OCI-LY3 (cell line): ENCODE results near the gene EFNA4.

ENCODE experiments used
- H2AFZ ChIP-seq: fragments of 200-600, 300-600 bp; shearing (Covaris generic); 2 replicates; pipeline ENCODE4 v1.6.0; 2014; ENCODE audit warnings: antibody characterized with exemption, low read depth, low read length
- H3K27ac ChIP-seq: fragments of 200-600, 300-600 bp; sonication (generic); 2 replicates; pipeline ENCODE4 v1.5.1; 2014; ENCODE audit warnings: mild to moderate bottlenecking, low read length, moderate library complexity, mixed read lengths
- H3K27me3 ChIP-seq: fragments of 200-600, 300-600 bp; sonication (generic); 2 replicates; pipeline ENCODE4 v1.6.1; 2014; ENCODE audit warnings: low read depth, low read length, mixed read lengths
- H3K36me3 ChIP-seq: fragments of 200-600, 300-600 bp; sonication (generic); replicated peaks from 2 replicates; pipeline ENCODE3; 2014; ENCODE audit warnings: low read depth, low read length, mixed read lengths
- H3K4me1 ChIP-seq: fragments of 300-600, 200-600 bp; sonication (generic); 2 replicates; pipeline ENCODE4 v1.6.1; 2014; ENCODE audit warnings: low read length, mixed read lengths
- H3K4me2 ChIP-seq: fragments of 200-600, 300-600 bp; sonication (generic); 2 replicates; pipeline ENCODE4 v1.6.1; 2014; ENCODE audit warnings: low read length, mixed read lengths
- H3K4me3 ChIP-seq: fragments of 300-600, 200-600 bp; sonication (generic); 2 replicates; pipeline ENCODE4 v1.5.1; 2014; ENCODE audit warnings: antibody characterized with exemption, mild to moderate bottlenecking, low read length, moderate library complexity
- H3K79me2 ChIP-seq: fragments of 300-600, 200-600 bp; shearing (Covaris generic); 2 replicates; pipeline ENCODE4 v1.6.1; 2014; ENCODE audit warnings: mild to moderate bottlenecking, low read length, mixed read lengths
- H3K9ac ChIP-seq: fragments of 300-600, 200-600 bp; shearing (Covaris generic); 2 replicates; pipeline ENCODE4 v1.6.0; 2014; ENCODE audit warnings: mild to moderate bottlenecking, low read length, moderate library complexity
- H3K9me3 ChIP-seq: fragments of 200-600, 300-600 bp; shearing (Covaris generic); 2 replicates; pipeline ENCODE4 v1.6.1; 2014; ENCODE audit warnings: low read length, mixed read lengths; ENCODE audit not compliant: insufficient read depth
- H4K20me1 ChIP-seq: fragments of 200-600, 300-600 bp; sonication (generic); 2 replicates; pipeline ENCODE4 v1.6.1; 2016; ENCODE audit warnings: low read length, mixed read lengths; ENCODE audit not compliant: insufficient read depth
- EZH2phosphoT487 ChIP-seq: fragments of 200-600 bp; shearing (Covaris generic); IDR thresholded peaks from 2 replicates; pipeline ENCODE4 v1.6.1; 2018; ENCODE audit warnings: antibody characterized with exemption, mixed run types, low read depth
- TF ChIP-seq, protein P1 (sequence below): fragments of 200-600, 300-600 bp; sonication (generic); IDR thresholded peaks from 2 replicates; pipeline ENCODE4 v1.5.1; 2014; ENCODE audit warnings: antibody characterized with exemption, low read length, low read depth

Gene EFNA4

DNA sequence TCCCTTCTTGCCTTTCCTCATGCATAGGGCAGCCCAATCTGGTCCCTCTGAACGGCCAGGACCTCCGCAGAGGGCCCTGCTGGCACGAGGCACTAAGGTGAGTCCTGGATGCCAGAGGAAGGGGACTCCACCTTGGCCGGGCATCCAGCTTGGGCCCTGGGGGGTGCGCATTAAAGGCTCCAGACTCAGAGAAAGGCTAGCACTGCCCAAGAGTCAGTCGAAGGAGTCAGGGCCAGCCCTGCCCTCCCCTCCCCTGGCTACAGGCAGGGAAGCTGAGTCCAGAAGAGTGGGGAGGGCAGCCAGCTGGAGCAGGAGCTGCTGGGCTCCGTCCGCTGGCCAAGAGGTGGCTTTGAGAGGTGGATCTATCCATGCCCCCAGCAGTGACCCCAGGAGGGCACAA, 2.8 kb upstream of the EFNA4 start:
- H3K36me3 ChIP-seq = peaks cover 3% of the 10 kb centered on the region
- no peak overlapping the region for H3K27ac ChIP-seq
- TF ChIP-seq, protein P1, sequence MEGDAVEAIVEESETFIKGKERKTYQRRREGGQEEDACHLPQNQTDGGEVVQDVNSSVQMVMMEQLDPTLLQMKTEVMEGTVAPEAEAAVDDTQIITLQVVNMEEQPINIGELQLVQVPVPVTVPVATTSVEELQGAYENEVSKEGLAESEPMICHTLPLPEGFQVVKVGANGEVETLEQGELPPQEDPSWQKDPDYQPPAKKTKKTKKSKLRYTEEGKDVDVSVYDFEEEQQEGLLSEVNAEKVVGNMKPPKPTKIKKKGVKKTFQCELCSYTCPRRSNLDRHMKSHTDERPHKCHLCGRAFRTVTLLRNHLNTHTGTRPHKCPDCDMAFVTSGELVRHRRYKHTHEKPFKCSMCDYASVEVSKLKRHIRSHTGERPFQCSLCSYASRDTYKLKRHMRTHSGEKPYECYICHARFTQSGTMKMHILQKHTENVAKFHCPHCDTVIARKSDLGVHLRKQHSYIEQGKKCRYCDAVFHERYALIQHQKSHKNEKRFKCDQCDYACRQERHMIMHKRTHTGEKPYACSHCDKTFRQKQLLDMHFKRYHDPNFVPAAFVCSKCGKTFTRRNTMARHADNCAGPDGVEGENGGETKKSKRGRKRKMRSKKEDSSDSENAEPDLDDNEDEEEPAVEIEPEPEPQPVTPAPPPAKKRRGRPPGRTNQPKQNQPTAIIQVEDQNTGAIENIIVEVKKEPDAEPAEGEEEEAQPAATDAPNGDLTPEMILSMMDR = no peak
- TF ChIP-seq EZH2phosphoT487 = no peak

DNA sequence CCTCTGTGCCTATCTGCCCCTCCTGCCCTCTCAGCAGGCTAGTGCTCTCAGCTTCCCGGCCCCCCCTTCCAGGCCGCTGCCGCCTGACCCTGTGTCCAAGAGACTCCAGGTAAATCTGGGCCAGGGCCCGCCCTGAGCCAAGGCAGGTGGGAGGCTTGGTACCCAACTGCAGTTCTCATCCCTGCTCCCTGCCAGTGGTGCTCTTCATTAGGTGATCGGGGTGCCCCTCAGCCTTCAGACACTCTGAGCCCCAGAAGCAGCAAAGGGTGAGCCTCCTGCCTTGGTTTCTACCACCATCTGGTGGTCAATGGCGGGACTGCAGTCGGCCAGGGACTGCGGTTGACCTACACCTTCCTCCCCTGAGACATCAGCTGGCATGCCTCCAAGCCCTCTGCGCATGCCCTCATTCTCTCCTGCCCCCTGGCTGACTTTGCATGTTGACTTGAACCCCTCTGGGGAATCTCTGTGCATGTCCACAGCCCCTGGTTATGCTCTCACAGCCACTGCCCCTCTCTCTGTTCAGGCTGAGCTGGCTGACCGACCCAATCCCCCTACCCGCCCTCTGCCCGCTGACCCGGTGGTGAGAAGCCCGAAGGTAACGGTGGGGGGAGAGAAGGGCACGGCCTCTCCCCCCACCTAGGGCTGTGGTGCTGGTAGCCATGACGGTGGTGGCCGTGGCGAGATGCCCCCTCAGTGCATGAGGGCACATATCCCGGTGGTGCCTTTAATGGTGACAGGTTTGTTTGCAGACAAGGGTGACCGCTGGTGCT, 2.0 kb upstream of the EFNA4 start:
- Histone ChIP-seq H2AFZ (peak overlapping the region; percentile 36; the same call in 1 of the 2 replicates), H3K4me2 (peak overlapping the region; percentile 91), H3K4me1 (peaks cover 26% of the 10 kb centered on the region), H3K27ac (peak overlapping the region; percentile 17; the same call in 1 of the 2 replicates), H3K79me2 (peaks cover 13% of the 10 kb centered on the region), H3K36me3 (peaks cover 7% of the 10 kb centered on the region), H4K20me1 (peaks cover 10% of the 10 kb centered on the region; the same call in 1 of the 2 replicates), H3K27me3 (no peaks in the 10 kb centered on the region), H3K9ac (peak overlapping the region; percentile 45; the same call in 1 of the 2 replicates), H3K4me3 (peak overlapping the region; percentile 83), H3K9me3 (no peaks in the 10 kb centered on the region)
- TF ChIP-seq EZH2phosphoT487 = no peak
- TF ChIP-seq, protein P1 = peak; percentile 97

More for the DNA sequence above, 2.8 kb upstream of the EFNA4 start:
- H2AFZ ChIP-seq = no peak overlapping the region
- H4K20me1 ChIP-seq = peaks cover 10% of the 10 kb centered on the region; the same call in 1 of the 2 replicates
- no peaks in the 10 kb centered on the region for H3K27me3 ChIP-seq
- no peak overlapping the region for H3K4me3 ChIP-seq
- no peak overlapping the region for H3K4me2 ChIP-seq
- peaks cover 26% of the 10 kb centered on the region for H3K4me1 ChIP-seq
- peaks cover 13% of the 10 kb centered on the region for H3K79me2 ChIP-seq
- H3K9ac ChIP-seq = no peak overlapping the region
- no peaks in the 10 kb centered on the region for H3K9me3 ChIP-seq

GRCh38 chr1:155062151-155062686, 1.3 kb upstream of the EFNA4 start:
- H3K27me3 ChIP-seq = no peaks in the 10 kb centered on the region
- H3K4me3 ChIP-seq = peak overlapping the region; percentile 83
- H3K36me3 ChIP-seq = peaks cover 12% of the 10 kb centered on the region
- TF ChIP-seq, protein P1 = no peak
- TF ChIP-seq EZH2phosphoT487 = no peak
- H2AFZ ChIP-seq = no peak overlapping the region
- H3K9me3 ChIP-seq = no peaks in the 10 kb centered on the region
- peak overlapping the region; percentile 45; the same call in 1 of the 2 replicates for H3K9ac ChIP-seq
- peaks cover 26% of the 10 kb centered on the region for H3K4me1 ChIP-seq
- peaks cover 13% of the 10 kb centered on the region for H3K79me2 ChIP-seq
- H4K20me1 ChIP-seq = peaks cover 10% of the 10 kb centered on the region; the same call in 1 of the 2 replicates
- H3K4me2 ChIP-seq = peak overlapping the region; percentile 91
- no peak overlapping the region for H3K27ac ChIP-seq
